ENCODE measurements around the gene SNRNP35. TPM values are rescaled to one million over a fixed set of nuclear protein-coding genes. Genes with fewer than 3 reads are reported as not detected.

SNRNP35 gene
- total and polyA plus RNA-seq, 9 of the 15 experiments (the other 6 are each of a cell fraction or from before 2014, with no cell fraction given), result 17.7 to 41.0 (median 25.5) TPM

GRCh38 chr12:123457980-123458779 is at the start of gene SNRNP35 (continued):
- no peak for TF ChIP-seq ELK1 (CRISPR knock-in tag; IDR thresholded peaks at IDR 0.05)
- TF ChIP-seq PHF20 (IDR thresholded peaks at IDR 0.05; ENCODE audit: partially characterized antibody), result peak; percentile 91
- 0 out of 2 replicates have a peak, but pooled peaks have one; percentile 24 for TF ChIP-seq SMARCA4 (IDR thresholded peaks at IDR 0.05)
- 0 out of 2 replicates have a peak, but pooled peaks have one; percentile 39 for TF ChIP-seq FOXK1 (CRISPR knock-in tag; IDR thresholded peaks at IDR 0.05; ENCODE audit: borderline replicate concordance)
- no peak for TF ChIP-seq ZNF121 (CRISPR knock-in tag; conservative IDR thresholded peaks at IDR 0.05)
- no peak for TF ChIP-seq CBFA2T2 (conservative IDR thresholded peaks at IDR 0.05)
- peak; percentile 97 for TF ChIP-seq ZFX (CRISPR knock-in tag; IDR thresholded peaks at IDR 0.05)
- no peak for TF ChIP-seq ZNF584 (CRISPR knock-in tag; IDR thresholded peaks at IDR 0.05; ENCODE audit: low read depth)
- TF ChIP-seq KDM4B (IDR thresholded peaks at IDR 0.05; ENCODE audit: borderline replicate concordance in 2 of 2, low read depth in 1 of 2), result peak in 1 of 2 experiments; percentile 57; a peak in 1 of 4 replicates
- peak; percentile 62 for TF ChIP-seq SP1 (CRISPR knock-in tag; IDR thresholded peaks at IDR 0.05)
- TF ChIP-seq POLR2A (conservative IDR thresholded peaks at IDR 0.05), result peak; percentile 94
- peak; percentile 94 for TF ChIP-seq DIDO1 (tag; IDR thresholded peaks at IDR 0.05; ENCODE audit: low read depth)
- peak; percentile 78; the same call in 1 of the 2 replicates for TF ChIP-seq ELF2 (CRISPR knock-in tag; IDR thresholded peaks at IDR 0.05)
- no peak for TF ChIP-seq ZNF449 (CRISPR knock-in tag; IDR thresholded peaks at IDR 0.05)
- TF ChIP-seq HNRNPL (IDR thresholded peaks at IDR 0.05; ENCODE audit: low read depth, low read length), result no peak
- TF ChIP-seq CBX5 (IDR thresholded peaks at IDR 0.05; ENCODE audit: borderline replicate concordance, low read depth), result no peak
- TF ChIP-seq ZNF184 (CRISPR knock-in tag; IDR thresholded peaks at IDR 0.05), result no peak
- no peak for TF ChIP-seq MEF2A (IDR thresholded peaks at IDR 0.05; ENCODE audit: control insufficient read depth, low read depth, low read length)
- TF ChIP-seq TARDBP (IDR thresholded peaks at IDR 0.05), result no peak
- peak; percentile 80; the same call in 1 of the 2 replicates for TF ChIP-seq FOXP4 (CRISPR knock-in tag; IDR thresholded peaks at IDR 0.05; ENCODE audit: borderline replicate concordance)
- no peak for TF ChIP-seq MECOM (CRISPR knock-in tag; IDR thresholded peaks at IDR 0.05)
- TF ChIP-seq KLF16 (IDR thresholded peaks at IDR 0.05), result no peak

Measured in K562 (cell line).